HL-60 (cell line): ENCODE results near the gene METRNL.

ENCODE experiments used
- CTCF ChIP-seq: IDR thresholded peaks from one replicate; pipeline ENCODE4 v1.5.1; 2011; ENCODE audit warnings: low read length, control low read depth, inconsistent platforms; ENCODE audit not compliant: insufficient read depth
- GABPA ChIP-seq: IDR thresholded peaks from 2 replicates; pipeline ENCODE4 v1.6.1; 2012; ENCODE audit warnings: low read depth
- POLR2AphosphoS5 ChIP-seq: IDR thresholded peaks from 2 replicates; pipeline ENCODE4 v1.6.1; 2012; ENCODE audit warnings: low read depth
- SPI1 ChIP-seq: IDR thresholded peaks from 2 replicates; pipeline ENCODE4 v1.6.1; 2012; ENCODE audit warnings: low read depth, mild to moderate bottlenecking, borderline replicate concordance
- TF ChIP-seq, protein P1 (sequence below): IDR thresholded peaks from 2 replicates; pipeline ENCODE4 v1.6.1; 2012; ENCODE audit warnings: low read depth; ENCODE audit not compliant: insufficient replicate concordance

GRCh38 chr17:83037874-83038165, 41.6 kb upstream of the METRNL start:
- no peak for TF ChIP-seq CTCF
- TF ChIP-seq POLR2AphosphoS5: no peak
- TF ChIP-seq, protein P1, sequence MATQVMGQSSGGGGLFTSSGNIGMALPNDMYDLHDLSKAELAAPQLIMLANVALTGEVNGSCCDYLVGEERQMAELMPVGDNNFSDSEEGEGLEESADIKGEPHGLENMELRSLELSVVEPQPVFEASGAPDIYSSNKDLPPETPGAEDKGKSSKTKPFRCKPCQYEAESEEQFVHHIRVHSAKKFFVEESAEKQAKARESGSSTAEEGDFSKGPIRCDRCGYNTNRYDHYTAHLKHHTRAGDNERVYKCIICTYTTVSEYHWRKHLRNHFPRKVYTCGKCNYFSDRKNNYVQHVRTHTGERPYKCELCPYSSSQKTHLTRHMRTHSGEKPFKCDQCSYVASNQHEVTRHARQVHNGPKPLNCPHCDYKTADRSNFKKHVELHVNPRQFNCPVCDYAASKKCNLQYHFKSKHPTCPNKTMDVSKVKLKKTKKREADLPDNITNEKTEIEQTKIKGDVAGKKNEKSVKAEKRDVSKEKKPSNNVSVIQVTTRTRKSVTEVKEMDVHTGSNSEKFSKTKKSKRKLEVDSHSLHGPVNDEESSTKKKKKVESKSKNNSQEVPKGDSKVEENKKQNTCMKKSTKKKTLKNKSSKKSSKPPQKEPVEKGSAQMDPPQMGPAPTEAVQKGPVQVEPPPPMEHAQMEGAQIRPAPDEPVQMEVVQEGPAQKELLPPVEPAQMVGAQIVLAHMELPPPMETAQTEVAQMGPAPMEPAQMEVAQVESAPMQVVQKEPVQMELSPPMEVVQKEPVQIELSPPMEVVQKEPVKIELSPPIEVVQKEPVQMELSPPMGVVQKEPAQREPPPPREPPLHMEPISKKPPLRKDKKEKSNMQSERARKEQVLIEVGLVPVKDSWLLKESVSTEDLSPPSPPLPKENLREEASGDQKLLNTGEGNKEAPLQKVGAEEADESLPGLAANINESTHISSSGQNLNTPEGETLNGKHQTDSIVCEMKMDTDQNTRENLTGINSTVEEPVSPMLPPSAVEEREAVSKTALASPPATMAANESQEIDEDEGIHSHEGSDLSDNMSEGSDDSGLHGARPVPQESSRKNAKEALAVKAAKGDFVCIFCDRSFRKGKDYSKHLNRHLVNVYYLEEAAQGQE: no peak
- no peak for TF ChIP-seq GABPA
- no peak for TF ChIP-seq SPI1
